ENCODE results near the gene SUMF2.

DNA sequence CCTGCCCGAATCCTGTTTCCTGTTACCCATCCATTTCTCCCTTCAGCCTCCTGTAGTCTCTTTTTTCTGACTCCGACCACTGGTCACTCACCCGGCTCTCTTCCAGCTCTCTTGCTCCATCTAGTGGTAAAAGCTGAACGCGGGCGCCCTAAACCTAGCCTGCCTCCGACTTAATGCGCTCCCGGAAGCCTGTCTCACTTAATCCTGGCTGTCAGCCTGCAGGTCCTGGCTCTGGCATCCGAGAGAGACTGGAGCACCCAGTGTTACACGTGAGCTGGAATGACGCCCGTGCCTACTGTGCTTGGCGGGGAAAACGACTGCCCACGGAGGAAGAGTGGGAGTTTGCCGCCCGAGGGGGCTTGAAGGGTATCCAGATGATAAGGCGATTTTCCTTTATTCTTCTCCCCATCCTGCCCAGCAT lies 10.3 kb downstream of the SUMF2 start:
- TF ChIP-seq EP300 (IDR thresholded peaks at IDR 0.05) (no peak), POLR2AphosphoS5 (IDR thresholded peaks at IDR 0.05) (peak; percentile 39 to 69)
- TF ChIP-seq, protein P1, sequence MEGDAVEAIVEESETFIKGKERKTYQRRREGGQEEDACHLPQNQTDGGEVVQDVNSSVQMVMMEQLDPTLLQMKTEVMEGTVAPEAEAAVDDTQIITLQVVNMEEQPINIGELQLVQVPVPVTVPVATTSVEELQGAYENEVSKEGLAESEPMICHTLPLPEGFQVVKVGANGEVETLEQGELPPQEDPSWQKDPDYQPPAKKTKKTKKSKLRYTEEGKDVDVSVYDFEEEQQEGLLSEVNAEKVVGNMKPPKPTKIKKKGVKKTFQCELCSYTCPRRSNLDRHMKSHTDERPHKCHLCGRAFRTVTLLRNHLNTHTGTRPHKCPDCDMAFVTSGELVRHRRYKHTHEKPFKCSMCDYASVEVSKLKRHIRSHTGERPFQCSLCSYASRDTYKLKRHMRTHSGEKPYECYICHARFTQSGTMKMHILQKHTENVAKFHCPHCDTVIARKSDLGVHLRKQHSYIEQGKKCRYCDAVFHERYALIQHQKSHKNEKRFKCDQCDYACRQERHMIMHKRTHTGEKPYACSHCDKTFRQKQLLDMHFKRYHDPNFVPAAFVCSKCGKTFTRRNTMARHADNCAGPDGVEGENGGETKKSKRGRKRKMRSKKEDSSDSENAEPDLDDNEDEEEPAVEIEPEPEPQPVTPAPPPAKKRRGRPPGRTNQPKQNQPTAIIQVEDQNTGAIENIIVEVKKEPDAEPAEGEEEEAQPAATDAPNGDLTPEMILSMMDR (IDR thresholded peaks at IDR 0.05), result peak; percentile 89 to 98 (median 92)

All from esophagus muscularis mucosa (tissue), 4 donors.